HuH-7.5 (cell line): ENCODE data around the gene GIPC1.
A peak's percentile ranks its signal among the peaks of the same experiment; 100 is the strongest.
"Not testable (repeated sequence)": the region's sequence is repeated elsewhere in the genome, so short reads cannot be mapped to it uniquely, and the experiment has no call there.

Experiments used
- DNase-seq: peaks from one replicate; pipeline ENCODE4 v3.0.0; 2011; ENCODE audit warnings: low spot score

Gene GIPC1

GRCh38 chr19:14517840-14518505 lies 22.0 kb upstream of the GIPC1 start, which contains the start of gene DNAJB1:
Gene DNAJB1 (minus strand): TSS chr19:14518397. CDS start chr19:14518349, 48 bp downstream.
- peak; percentile 88 for DNase-seq

- DNase-seq: no peak
Observed at GRCh38 chr19:14517446-14517839, 21.5 kb upstream of the GIPC1 start.

- no peak for DNase-seq
Observed at GRCh38 chr19:14516746-14517438, 21.0 kb upstream of the GIPC1 start.

- no peak for DNase-seq
Observed at GRCh38 chr19:14516048-14516534, 20.2 kb upstream of the GIPC1 start.

- DNase-seq: no peak
Observed at GRCh38 chr19:14515501-14516047, 19.6 kb upstream of the GIPC1 start.

- no peak for DNase-seq
Observed at GRCh38 chr19:14514215-14514863, 18.4 kb upstream of the GIPC1 start.

GRCh38 chr19:14512406-14512961 lies 16.6 kb upstream of the GIPC1 start:
- DNase-seq: no peak

- DNase-seq: no peak
Observed at GRCh38 chr19:14511229-14511593, 15.3 kb upstream of the GIPC1 start.

- DNase-seq: no peak
Observed at GRCh38 chr19:14510311-14511228, 14.6 kb upstream of the GIPC1 start.

GRCh38 chr19:14507704-14508542 lies 12.0 kb upstream of the GIPC1 start:
- DNase-seq: no peak

- peak; percentile 67 for DNase-seq
Observed at GRCh38 chr19:14505488-14506239, 9.7 kb upstream of the GIPC1 start.

- DNase-seq: not testable (repeated sequence)
Observed at GRCh38 chr19:14504575-14504974, 8.6 kb upstream of the GIPC1 start.

- no peak for DNase-seq
Observed at GRCh38 chr19:14503285-14503684, 7.4 kb upstream of the GIPC1 start.

GRCh38 chr19:14502334-14503092 lies 6.6 kb upstream of the GIPC1 start:
- peak; percentile 57 for DNase-seq

GRCh38 chr19:14497228-14497921 lies 1.4 kb upstream of the GIPC1 start:
- DNase-seq: no peak

GRCh38 chr19:14496834-14497227 lies 904 bp upstream of the GIPC1 start:
- no peak for DNase-seq

GRCh38 chr19:14495672-14496028 lies 277 bp downstream of the GIPC1 start:
- DNase-seq: peak; percentile 52

- DNase-seq: no peak
Observed at GRCh38 chr19:14494910-14495671, 836 bp downstream of the GIPC1 start.
